ENCODE measurements around the gene LCE2D.

LCE2D gene

GRCh38 chr1:152630596-152630995, 32.6 kb upstream of the LCE2D start:
- no peak for TF ChIP-seq CTCF (conservative IDR thresholded peaks at IDR 0.05; ENCODE audit: control insufficient read depth, insufficient read depth, low read depth, low read length)
- H3K4me3 ChIP-seq (ENCODE audit: control insufficient read depth, low read depth, low read length) = no peak overlapping the region
- no peak for DNase-seq (ENCODE audit: low read depth)

GRCh38 chr1:152640351-152640750, 22.8 kb upstream of the LCE2D start:
- no peak for TF ChIP-seq CTCF (conservative IDR thresholded peaks at IDR 0.05; ENCODE audit: control insufficient read depth, insufficient read depth, low read depth, low read length)
- no peak overlapping the region for H3K4me3 ChIP-seq (ENCODE audit: control insufficient read depth, low read depth, low read length)
- no peak for DNase-seq (ENCODE audit: low read depth)

GRCh38 chr1:152643945-152644344, 19.2 kb upstream of the LCE2D start:
- no peak for TF ChIP-seq CTCF (conservative IDR thresholded peaks at IDR 0.05; ENCODE audit: control insufficient read depth, insufficient read depth, low read depth, low read length)
- DNase-seq (ENCODE audit: low read depth) = no peak
- no peak overlapping the region for H3K4me3 ChIP-seq (ENCODE audit: control insufficient read depth, low read depth, low read length)

GRCh38 chr1:152645146-152645545, 18.0 kb upstream of the LCE2D start:
- no peak for DNase-seq (ENCODE audit: low read depth)
- no peak for TF ChIP-seq CTCF (conservative IDR thresholded peaks at IDR 0.05; ENCODE audit: control insufficient read depth, insufficient read depth, low read depth, low read length)
- H3K4me3 ChIP-seq (ENCODE audit: control insufficient read depth, low read depth, low read length) = no peak overlapping the region

DNA sequence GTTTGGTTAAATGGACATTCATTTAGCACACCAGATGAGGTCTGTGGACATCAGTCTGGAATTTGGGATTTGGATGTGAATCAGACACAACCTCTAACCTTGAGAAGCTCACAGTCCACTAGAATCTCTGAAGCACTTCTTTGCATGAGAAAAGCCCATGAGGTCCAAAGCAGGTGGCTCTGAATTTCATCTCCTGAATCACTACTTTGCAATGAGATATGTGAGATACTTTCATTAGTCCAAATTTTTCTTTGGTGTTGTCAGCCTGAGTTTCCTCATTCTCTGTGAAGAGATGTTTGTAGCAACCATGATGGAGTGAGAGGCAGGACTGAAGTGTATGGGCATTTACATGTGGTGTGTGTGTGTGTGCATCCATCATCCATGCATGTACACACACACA, 16.5 kb upstream of the LCE2D start:
- TF ChIP-seq CTCF (conservative IDR thresholded peaks at IDR 0.05; ENCODE audit: control insufficient read depth, insufficient read depth, low read depth, low read length) = no peak
- no peak overlapping the region for H3K4me3 ChIP-seq (ENCODE audit: control insufficient read depth, low read depth, low read length)
- DNase-seq (ENCODE audit: low read depth) = peak; percentile 3

GRCh38 chr1:152654110-152654509, 9.1 kb upstream of the LCE2D start:
- peak; percentile 63 for DNase-seq (ENCODE audit: low read depth)
- H3K4me3 ChIP-seq (ENCODE audit: control insufficient read depth, low read depth, low read length) = no peak overlapping the region

More at GRCh38 chr1:152654110-152654509, 9.1 kb upstream of the LCE2D start:
- TF ChIP-seq CTCF (conservative IDR thresholded peaks at IDR 0.05; ENCODE audit: control insufficient read depth, insufficient read depth, low read depth, low read length) = peak; percentile 74
